K562 (cell line): Measurements from ENCODE around the gene ISG20. TPM values are rescaled to one million over a fixed set of nuclear protein-coding genes. Genes with fewer than 3 reads are reported as not detected.

Experiments used
- BCOR ChIP-seq: fragments of 450-650 bp; IDR thresholded peaks from 2 replicates; pipeline ENCODE4 v1.6.1; 2016
- BRCA1 ChIP-seq, 2 experiments: fragments of 450-650 bp in 1 of 2; sonication (generic) in 1 of 2; formaldehyde crosslinking in 1 of 2; IDR thresholded peaks; 2 replicates each; pipeline versions ENCODE4 v1.5.0 to v1.6.1; 2017 to 2020; ENCODE audit warnings: mild to moderate bottlenecking in 1 of 2, missing genetic modification reagents in 1 of 2
- HNRNPK ChIP-seq: fragments of 200-400 bp; formaldehyde crosslinking; IDR thresholded peaks from one replicate; pipeline ENCODE4 v1.6.1; 2018; ENCODE audit warnings: mild to moderate bottlenecking, low read depth, low read length; ENCODE audit not compliant: poor library complexity, severe bottlenecking
- KDM5B ChIP-seq: fragments of 200-600 bp; sonication (generic); IDR thresholded peaks from 2 replicates; pipeline ENCODE4 v1.6.1; 2012; ENCODE audit warnings: low read depth, mild to moderate bottlenecking, moderate library complexity, low read length, control low read depth, inconsistent platforms; ENCODE audit not compliant: insufficient replicate concordance
- MAFF ChIP-seq: IDR thresholded peaks from 2 replicates; pipeline ENCODE4 v1.6.1; 2012; ENCODE audit warnings: low read length, improper control_type of control experiment
- NEUROD1 ChIP-seq: fragments of 150-350 bp; IDR thresholded peaks from 2 replicates; pipeline ENCODE4 v1.6.1; 2014; ENCODE audit warnings: borderline replicate concordance, low read length, low read depth; ENCODE audit not compliant: partially characterized antibody
- NFATC3 ChIP-seq: fragments of 450-650 bp; IDR thresholded peaks from 2 replicates; pipeline ENCODE4 v1.6.1; 2017; ENCODE audit warnings: mild to moderate bottlenecking
- NFE2 ChIP-seq: IDR thresholded peaks from 2 replicates; pipeline ENCODE4 v1.6.1; 2014; ENCODE audit warnings: antibody characterized with exemption, low read depth
- NKRF ChIP-seq: fragments of 450-650 bp; IDR thresholded peaks from 2 replicates; pipeline ENCODE4 v1.6.1; 2016; ENCODE audit warnings: borderline replicate concordance
- NR1H2 ChIP-seq: sonication (generic); formaldehyde crosslinking; IDR thresholded peaks from 2 replicates; pipeline ENCODE4 v1.4.0; 2020; ENCODE audit warnings: mild to moderate bottlenecking, missing genetic modification reagents
- NR2C2 ChIP-seq, 2 experiments: fragments of 200-800 bp in 1 of 2; sonication (Bioruptor generic) in 1 of 2; sonication (generic) in 1 of 2; formaldehyde crosslinking in 1 of 2; IDR thresholded peaks; 2 replicates each; pipeline versions ENCODE4 v1.6.1 to v1.8.0; 2016 to 2022; ENCODE audit warnings: mild to moderate bottlenecking in 1 of 2, missing compliant biosample characterization in 1 of 2, missing genetic modification characterization in 1 of 2, missing genetic modification reagents in 1 of 2
- RCOR1 ChIP-seq, 2 experiments: IDR thresholded peaks; 2 replicates each; pipeline ENCODE4 v1.6.1; 2012; ENCODE audit warnings: low read depth in 2 of 2, low read length in 2 of 2, borderline replicate concordance in 1 of 2, improper control_type of control experiment in 1 of 2
- SMARCA5 ChIP-seq: fragments of 450-650 bp; IDR thresholded peaks from 2 replicates; pipeline ENCODE4 v1.6.1; 2016
- SRSF3 ChIP-seq: fragments of 200-400 bp; formaldehyde crosslinking; IDR thresholded peaks from 2 replicates; pipeline ENCODE4 v1.6.1; 2016; ENCODE audit warnings: mild to moderate bottlenecking, low read length, moderate library complexity; ENCODE audit not compliant: insufficient read depth
- ZNF174 ChIP-seq: fragments of 250-450 bp; sonication (Bioruptor Pico); IDR thresholded peaks from 2 replicates; pipeline ENCODE4 v1.4.0; 2020; ENCODE audit warnings: mild to moderate bottlenecking
- ZNF175 ChIP-seq: fragments of 200-800 bp; sonication (Bioruptor generic); IDR thresholded peaks from 2 replicates; pipeline ENCODE4 v1.6.1; 2016; ENCODE audit warnings: low read depth, mild to moderate bottlenecking, missing genetic modification characterization, missing compliant biosample characterization
- ZNF586 ChIP-seq: fragments of 450-650 bp; formaldehyde crosslinking; conservative IDR thresholded peaks from 2 replicates; pipeline ENCODE4 v1.4.0; 2020; ENCODE audit warnings: mild to moderate bottlenecking, moderate library complexity
- ZNF717 ChIP-seq: fragments of 250-450 bp; sonication (Bioruptor Pico); IDR thresholded peaks from 2 replicates; pipeline ENCODE4 v1.5.0; 2021
- ZNF76 ChIP-seq: fragments of 250-450 bp; sonication (Bioruptor Pico); IDR thresholded peaks from 2 replicates; pipeline ENCODE4 v1.4.0; 2020; ENCODE audit warnings: mild to moderate bottlenecking, moderate library complexity, borderline replicate concordance
- ZNF79 ChIP-seq: fragments of 250-450 bp; sonication (Bioruptor Pico); IDR thresholded peaks from 2 replicates; pipeline ENCODE4 v1.4.0; 2020; ENCODE audit warnings: low read depth, mild to moderate bottlenecking, moderate library complexity
- polyA plus RNA-seq, 8 experiments: library from polyadenylated mRNA; depleted of rRNA in 4 of 8; stranded (reverse) in 5 of 8; unstranded in 3 of 8; fragments of >200 nt; fragmentation: Nextera tagmentation in 2 of 8; fragmentation: Illumina TruSeq in 1 of 8; extraction: Ambion mirVana in 2 of 8; extraction: Trizol in 1 of 8; gene quantifications; 2 replicates each; pipeline versions ENCODE4 v1.2.1 to v1.2.3, GENCODE V29; 2011 to 2014; ENCODE audit warnings: inconsistent platforms in 1 of 8, missing spikeins in 1 of 8
- total RNA-seq, 7 experiments: library from RNA; depleted of rRNA in 6 of 7; stranded (reverse); fragments of >200 nt in 6 of 7; fragmentation: Illumina TruSeq in 2 of 7; extraction: Trizol in 2 of 7; gene quantifications; 2 replicates each; pipeline versions ENCODE4 v1.2.1 to v1.2.3, GENCODE V29; 2011 to 2021; ENCODE audit warnings: low replicate concordance in 1 of 7
- TF ChIP-seq, protein P1 (sequence below): fragments of 450-650 bp; IDR thresholded peaks from 2 replicates; pipeline ENCODE4 v1.6.1; 2014; ENCODE audit warnings: low read depth, mild to moderate bottlenecking, moderate library complexity, borderline replicate concordance
- TF ChIP-seq, protein P2 (sequence below): IDR thresholded peaks from 2 replicates; pipeline ENCODE4 v1.6.1; 2011; ENCODE audit warnings: borderline replicate concordance, low read depth, mild to moderate bottlenecking, moderate library complexity, low read length; ENCODE audit not compliant: insufficient read depth, poor library complexity, severe bottlenecking

ISG20 gene
- total and polyA plus RNA-seq, 9 of the 15 experiments (the other 6 are each of a cell fraction or from before 2014, with no cell fraction given): 0.06 to 2.1 (median 1.00) TPM

GRCh38 chr15:88621789-88622604 is 16.8 kb upstream of the ISG20 start (continued):
- TF ChIP-seq, protein P1, sequence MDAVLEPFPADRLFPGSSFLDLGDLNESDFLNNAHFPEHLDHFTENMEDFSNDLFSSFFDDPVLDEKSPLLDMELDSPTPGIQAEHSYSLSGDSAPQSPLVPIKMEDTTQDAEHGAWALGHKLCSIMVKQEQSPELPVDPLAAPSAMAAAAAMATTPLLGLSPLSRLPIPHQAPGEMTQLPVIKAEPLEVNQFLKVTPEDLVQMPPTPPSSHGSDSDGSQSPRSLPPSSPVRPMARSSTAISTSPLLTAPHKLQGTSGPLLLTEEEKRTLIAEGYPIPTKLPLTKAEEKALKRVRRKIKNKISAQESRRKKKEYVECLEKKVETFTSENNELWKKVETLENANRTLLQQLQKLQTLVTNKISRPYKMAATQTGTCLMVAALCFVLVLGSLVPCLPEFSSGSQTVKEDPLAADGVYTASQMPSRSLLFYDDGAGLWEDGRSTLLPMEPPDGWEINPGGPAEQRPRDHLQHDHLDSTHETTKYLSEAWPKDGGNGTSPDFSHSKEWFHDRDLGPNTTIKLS: peak; percentile 18; the same call in 1 of the 2 replicates
- TF ChIP-seq HNRNPK: no peak
- TF ChIP-seq NKRF: peak; percentile 35; the same call in 1 of the 2 replicates
- TF ChIP-seq KDM5B: peak; percentile 35
- no peak for TF ChIP-seq ZNF717
- no peak for TF ChIP-seq BCOR
- TF ChIP-seq SRSF3: no peak
- TF ChIP-seq NR1H2 (CRISPR knock-in tag): no peak
- TF ChIP-seq SMARCA5: no peak
- TF ChIP-seq ZNF174 (CRISPR knock-in tag): no peak
- TF ChIP-seq ZNF586: no peak
- TF ChIP-seq RCOR1 (IDR thresholded peaks at IDR 0.05; ENCODE audit: borderline replicate concordance in 1 of 2, low read depth in 2 of 2, low read length in 2 of 2): peak in 1 of 2 experiments; percentile 40; a peak in 1 of 4 replicates
- TF ChIP-seq ZNF175 (CRISPR knock-in tag): no peak
- TF ChIP-seq NEUROD1: no peak
- peak; percentile 34; the same call in 1 of the 2 replicates for TF ChIP-seq NFE2
- no peak for TF ChIP-seq NFATC3
- TF ChIP-seq, protein P2, sequence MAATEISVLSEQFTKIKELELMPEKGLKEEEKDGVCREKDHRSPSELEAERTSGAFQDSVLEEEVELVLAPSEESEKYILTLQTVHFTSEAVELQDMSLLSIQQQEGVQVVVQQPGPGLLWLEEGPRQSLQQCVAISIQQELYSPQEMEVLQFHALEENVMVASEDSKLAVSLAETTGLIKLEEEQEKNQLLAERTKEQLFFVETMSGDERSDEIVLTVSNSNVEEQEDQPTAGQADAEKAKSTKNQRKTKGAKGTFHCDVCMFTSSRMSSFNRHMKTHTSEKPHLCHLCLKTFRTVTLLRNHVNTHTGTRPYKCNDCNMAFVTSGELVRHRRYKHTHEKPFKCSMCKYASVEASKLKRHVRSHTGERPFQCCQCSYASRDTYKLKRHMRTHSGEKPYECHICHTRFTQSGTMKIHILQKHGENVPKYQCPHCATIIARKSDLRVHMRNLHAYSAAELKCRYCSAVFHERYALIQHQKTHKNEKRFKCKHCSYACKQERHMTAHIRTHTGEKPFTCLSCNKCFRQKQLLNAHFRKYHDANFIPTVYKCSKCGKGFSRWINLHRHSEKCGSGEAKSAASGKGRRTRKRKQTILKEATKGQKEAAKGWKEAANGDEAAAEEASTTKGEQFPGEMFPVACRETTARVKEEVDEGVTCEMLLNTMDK: no peak
- TF ChIP-seq MAFF: peak; percentile 84
- no peak for TF ChIP-seq ZNF76 (CRISPR knock-in tag)
- TF ChIP-seq BRCA1 (IDR thresholded peaks at IDR 0.05): no peak
- TF ChIP-seq BRCA1 (CRISPR knock-in tag; IDR thresholded peaks at IDR 0.05): no peak
- TF ChIP-seq NR2C2 (CRISPR knock-in tag; IDR thresholded peaks at IDR 0.05): no peak
- TF ChIP-seq NR2C2 (tag; IDR thresholded peaks at IDR 0.05): no peak
- TF ChIP-seq ZNF79 (CRISPR knock-in tag): no peak
